ENCODE measurements around the gene HERC3.
A peak's percentile ranks its signal among the peaks of the same experiment; 100 is the strongest.

Gene HERC3

GRCh38 chr4:88661739-88662138, 69.5 kb downstream of the HERC3 start:
- DNase-seq = no peak

GRCh38 chr4:88672987-88673386, 80.7 kb downstream of the HERC3 start:
- peak; percentile 6 to 11 for DNase-seq

- DNase-seq = no peak
These were observed 81.6 kb downstream of the HERC3 start for GRCh38 chr4:88673886-88674285.

- DNase-seq = no peak
These were observed 82.3 kb downstream of the HERC3 start for GRCh38 chr4:88674565-88674964.

- no peak for DNase-seq
These were observed 82.7 kb downstream of the HERC3 start for GRCh38 chr4:88674979-88675378.

GRCh38 chr4:88675543-88675942, 83.3 kb downstream of the HERC3 start:
- no peak for DNase-seq

- no peak for DNase-seq
These were observed 88.9 kb downstream of the HERC3 start for GRCh38 chr4:88681209-88681608.

GRCh38 chr4:88690355-88690754, 98.1 kb downstream of the HERC3 start:
- DNase-seq = no peak

- DNase-seq = no peak
These were observed 101.5 kb downstream of the HERC3 start for GRCh38 chr4:88693792-88694191.

- no peak for DNase-seq
These were observed 104.3 kb downstream of the HERC3 start for GRCh38 chr4:88696630-88697029.

GRCh38 chr4:88697141-88697540, 104.9 kb downstream of the HERC3 start:
- peak; percentile 15 to 17 for DNase-seq

- peak; percentile 46 to 54 for DNase-seq
These were observed 105.5 kb downstream of the HERC3 start, which contains the start of gene NAP1L5 for GRCh38 chr4:88697588-88698329. Gene NAP1L5, minus strand, starts transcription at chr4:88697829. Its CDS starts 75 bp downstream, at chr4:88697754.

- no peak for DNase-seq
These were observed 106.2 kb downstream of the HERC3 start for GRCh38 chr4:88698519-88698918.

- no peak for DNase-seq
These were observed 110.5 kb downstream of the HERC3 start for GRCh38 chr4:88702782-88703181.

GRCh38 chr4:88705223-88705622, 112.9 kb downstream of the HERC3 start:
- DNase-seq = no peak

- DNase-seq = no peak
These were observed 113.7 kb downstream of the HERC3 start for GRCh38 chr4:88705805-88706492.

- DNase-seq = no peak
These were observed 114.3 kb downstream of the HERC3 start for GRCh38 chr4:88706574-88706973.

- DNase-seq = no peak
These were observed 117.7 kb downstream of the HERC3 start for GRCh38 chr4:88709989-88710388.

GRCh38 chr4:88713782-88714181, 121.5 kb downstream of the HERC3 start:
- no peak for DNase-seq

- no peak for DNase-seq
These were observed 125.8 kb downstream of the HERC3 start for GRCh38 chr4:88718098-88718497.

- no peak for DNase-seq
These were observed 127.1 kb downstream of the HERC3 start for GRCh38 chr4:88719381-88719780.

- DNase-seq = no peak
These were observed 128.5 kb downstream of the HERC3 start for GRCh38 chr4:88720451-88721428.

GRCh38 chr4:88722276-88722780, 130.0 kb downstream of the HERC3 start:
- no peak for DNase-seq
